Mesodermal cell (in vitro differentiated cells): ENCODE measurements around the gene STK32A.

Experiments used
- H3K27ac ChIP-seq: 2 replicates; pipeline ENCODE4 v1.7.0; 2013; ENCODE audit warnings: mild to moderate bottlenecking, low read depth, low read length, moderate library complexity; ENCODE audit not compliant: severe bottlenecking
- H3K36me3 ChIP-seq: 2 replicates; pipeline ENCODE4 v1.7.1; 2013; ENCODE audit warnings: mild to moderate bottlenecking, low read length, moderate library complexity; ENCODE audit not compliant: control insufficient read depth, insufficient read depth
- H3K4me1 ChIP-seq: one replicate; pipeline ENCODE4 v1.7.1; 2013; ENCODE audit warnings: mild to moderate bottlenecking, low read length; ENCODE audit not compliant: insufficient read depth, control insufficient read depth, poor library complexity, severe bottlenecking
- H3K4me3 ChIP-seq: 2 replicates; pipeline ENCODE4 v1.7.0; 2013; ENCODE audit warnings: low read length, control low read depth, mild to moderate bottlenecking; ENCODE audit not compliant: insufficient read depth, poor library complexity, severe bottlenecking; ENCODE audit errors: extremely low read depth
- H3K9me3 ChIP-seq: 2 replicates; pipeline ENCODE4 v1.7.1; 2013; ENCODE audit warnings: mild to moderate bottlenecking, low read length, moderate library complexity; ENCODE audit not compliant: control insufficient read depth
- WGBS, 2 experiments: methylation state at CpG; one replicate each; pipeline ENCODE4 v1.1.5; 2013; ENCODE audit warnings: missing lambda C conversion rate in 2 of 2; ENCODE audit not compliant: insufficient coverage in 2 of 2; 5-methylcytosine and 5-hydroxymethylcytosine counted together

Gene STK32A

GRCh38 chr5:147371290-147371689 is 136.5 kb downstream of the STK32A start:
- H3K4me1 ChIP-seq, result no peaks in the 10 kb centered on the region
- no peak overlapping the region for H3K27ac ChIP-seq
- H3K9me3 ChIP-seq, result no peaks in the 10 kb centered on the region
- H3K36me3 ChIP-seq, result no peaks in the 10 kb centered on the region
- no peak overlapping the region for H3K4me3 ChIP-seq

GRCh38 chr5:147372191-147372590 is 137.4 kb downstream of the STK32A start:
- no peaks in the 10 kb centered on the region for H3K4me1 ChIP-seq
- H3K36me3 ChIP-seq, result no peaks in the 10 kb centered on the region
- WGBS, 2 experiments, result no CpG with 5 or more reads among the region's 1 CpG
- H3K4me3 ChIP-seq, result no peak overlapping the region
- no peaks in the 10 kb centered on the region for H3K9me3 ChIP-seq
- H3K27ac ChIP-seq, result no peak overlapping the region

- no peak overlapping the region for H3K27ac ChIP-seq
- no peak overlapping the region for H3K4me3 ChIP-seq
- WGBS, 2 experiments, result 97 to 100% methylated on average over 3 of the region's 3 CpGs
- H3K36me3 ChIP-seq, result no peaks in the 10 kb centered on the region
- H3K4me1 ChIP-seq, result no peaks in the 10 kb centered on the region
- peaks cover 2% of the 10 kb centered on the region for H3K9me3 ChIP-seq
These were observed 138.5 kb downstream of the STK32A start for GRCh38 chr5:147373328-147373727.

- Histone ChIP-seq H3K9me3 (peaks cover 4% of the 10 kb centered on the region), H3K36me3 (no peaks in the 10 kb centered on the region), H3K4me1 (no peaks in the 10 kb centered on the region), H3K4me3 (no peak overlapping the region), H3K27ac (no peak overlapping the region)
- WGBS, 2 experiments, result 90 to 100% methylated on average over 3 to 4 of the region's 5 CpGs
These were observed 140.3 kb downstream of the STK32A start for GRCh38 chr5:147375151-147375550.

- peaks cover 4% of the 10 kb centered on the region for H3K9me3 ChIP-seq
- H3K4me3 ChIP-seq, result no peak overlapping the region
- no peaks in the 10 kb centered on the region for H3K36me3 ChIP-seq
- no CpG with 5 or more reads among the region's 1 CpG for WGBS, 2 experiments
- H3K27ac ChIP-seq, result no peak overlapping the region
- H3K4me1 ChIP-seq, result no peaks in the 10 kb centered on the region
These were observed 142.9 kb downstream of the STK32A start for GRCh38 chr5:147377682-147378081.

- Histone ChIP-seq H3K36me3 (no peaks in the 10 kb centered on the region), H3K9me3 (peaks cover 4% of the 10 kb centered on the region), H3K27ac (no peak overlapping the region), H3K4me1 (peaks cover 4% of the 10 kb centered on the region), H3K4me3 (no peak overlapping the region)
- WGBS, 2 experiments, result no CpG with 5 or more reads among the region's 3 CpGs
These were observed 146.7 kb downstream of the STK32A start for GRCh38 chr5:147381555-147381954.

- no peak overlapping the region for H3K4me3 ChIP-seq
- H3K27ac ChIP-seq, result peak overlapping the region; percentile 63
These were observed 147.9 kb downstream of the STK32A start for GRCh38 chr5:147382776-147383175.

GRCh38 chr5:147384346-147385193 is 149.7 kb downstream of the STK32A start:
- H3K4me3 ChIP-seq, result no peak overlapping the region
- 48 to 54% methylated on average over 2 to 3 of the region's 6 CpGs for WGBS, 2 experiments

More at GRCh38 chr5:147382776-147383175, 147.9 kb downstream of the STK32A start:
- H3K9me3 ChIP-seq, result peaks cover 4% of the 10 kb centered on the region
- WGBS, 2 experiments, result 71 to 81% methylated on average over 3 of the region's 4 CpGs
- no peaks in the 10 kb centered on the region for H3K36me3 ChIP-seq
- H3K4me1 ChIP-seq, result peaks cover 4% of the 10 kb centered on the region

GRCh38 chr5:147387109-147387508 is 152.3 kb downstream of the STK32A start:
- Histone ChIP-seq H3K4me1 (peaks cover 4% of the 10 kb centered on the region), H3K9me3 (no peaks in the 10 kb centered on the region), H3K4me3 (no peak overlapping the region), H3K36me3 (no peaks in the 10 kb centered on the region), H3K27ac (no peak overlapping the region)
- 95 to 100% methylated on average over 2 to 3 of the region's 4 CpGs for WGBS, 2 experiments

More at GRCh38 chr5:147384346-147385193, 149.7 kb downstream of the STK32A start:
- H3K36me3 ChIP-seq, result no peaks in the 10 kb centered on the region
- H3K27ac ChIP-seq, result no peak overlapping the region
- H3K4me1 ChIP-seq, result peaks cover 4% of the 10 kb centered on the region
- no peaks in the 10 kb centered on the region for H3K9me3 ChIP-seq

GRCh38 chr5:147388184-147389108 is 153.6 kb downstream of the STK32A start:
- Histone ChIP-seq H3K9me3 (no peaks in the 10 kb centered on the region), H3K4me1 (peaks cover 4% of the 10 kb centered on the region), H3K4me3 (no peak overlapping the region), H3K27ac (no peak overlapping the region), H3K36me3 (peaks cover 6% of the 10 kb centered on the region)
- 53 to 55% methylated on average over 2 to 4 of the region's 7 CpGs for WGBS, 2 experiments
